ENCODE measurements around the gene ZW10.

ZW10 gene

DNA sequence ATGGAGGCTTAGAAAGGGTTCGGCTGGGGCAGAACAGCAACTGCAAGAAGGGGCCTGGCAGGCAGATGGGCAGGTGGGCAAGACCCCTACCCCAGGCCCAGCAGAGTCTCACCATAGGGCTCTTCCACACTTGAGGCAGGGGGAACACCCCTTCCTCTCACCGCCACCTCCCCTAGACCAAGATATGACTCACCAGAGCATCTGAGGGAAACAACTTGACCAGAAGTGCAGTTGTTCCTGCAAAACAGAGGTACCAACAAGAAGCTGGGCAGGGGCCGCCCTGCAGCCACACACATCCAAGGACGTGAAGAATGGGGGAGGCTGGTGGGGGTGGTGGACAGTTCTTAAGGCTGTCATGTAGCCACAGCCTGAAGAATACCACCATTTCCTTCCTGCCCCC is 78.3 kb downstream of the ZW10 start:
- no peak for DNase-seq

GRCh38 chr11:113694390-113694789 is 79.1 kb downstream of the ZW10 start:
- no peak for DNase-seq

DNA sequence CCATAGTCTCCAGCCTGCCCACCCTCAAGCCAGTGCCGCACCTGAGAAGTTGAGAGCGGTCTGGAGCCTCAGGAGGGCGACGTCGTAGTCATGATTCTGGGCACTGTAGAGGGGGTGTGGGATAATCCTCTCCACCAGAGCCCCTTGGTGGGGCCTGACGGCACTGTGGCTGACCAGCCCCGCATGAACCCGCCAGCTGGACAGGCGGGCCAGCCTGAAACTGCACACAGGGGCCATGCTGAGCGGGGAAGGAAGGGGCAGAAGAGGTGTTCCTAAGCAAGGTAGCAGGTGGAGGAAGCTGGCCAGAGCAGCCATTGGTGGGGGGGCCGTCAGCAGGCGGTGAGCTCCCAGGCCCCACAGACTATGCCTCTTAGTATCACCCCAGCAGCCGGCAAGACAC is 80.5 kb downstream of the ZW10 start:
- DNase-seq, result no peak

DNA sequence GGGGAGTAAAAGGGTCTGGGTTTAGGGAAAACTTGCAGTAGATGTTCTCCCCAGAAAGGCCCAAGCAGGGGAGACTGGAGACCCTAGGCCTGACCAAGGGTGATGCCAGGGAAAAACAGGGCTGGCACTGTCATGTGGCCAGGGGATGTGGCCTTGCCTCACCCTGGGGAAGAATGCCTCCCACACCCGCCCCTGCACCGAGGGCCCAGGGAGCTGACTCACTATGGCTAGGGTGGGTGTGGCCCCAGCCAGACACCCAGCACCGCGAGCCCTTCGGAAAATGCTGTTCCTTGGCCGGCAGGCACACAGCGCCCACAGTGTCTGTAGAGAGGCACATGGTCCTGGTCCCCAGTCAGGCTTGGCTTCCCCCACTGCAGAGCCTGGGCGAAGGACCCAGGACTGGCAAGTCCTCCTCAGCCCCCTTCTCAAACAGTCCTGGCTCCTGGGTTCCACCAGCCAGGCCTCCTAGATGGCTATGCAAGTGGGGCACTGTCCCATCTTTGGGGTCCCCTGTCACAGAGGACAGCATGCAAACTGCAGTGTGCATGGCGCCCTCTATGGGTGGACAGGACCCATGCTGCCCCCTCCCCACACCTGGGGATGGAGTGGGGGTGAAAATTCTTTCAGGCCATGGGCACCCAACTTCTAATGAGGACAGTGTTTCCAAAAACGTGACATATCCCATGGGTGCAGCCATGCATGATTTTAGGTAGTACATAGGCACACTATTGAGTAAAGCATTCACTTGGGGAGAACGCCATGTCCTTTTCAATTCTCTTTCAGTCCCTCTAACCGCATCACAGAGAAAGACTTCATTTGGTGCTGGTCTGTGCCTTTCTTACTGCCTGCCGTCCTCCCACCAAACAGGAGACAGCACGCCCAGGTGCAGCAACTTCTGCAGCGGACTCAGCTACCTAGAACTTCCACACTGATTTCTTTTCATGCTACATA is 82.6 kb downstream of the ZW10 start:
- peak; percentile 9 for DNase-seq

GRCh38 chr11:113689768-113690618 is 83.5 kb downstream of the ZW10 start:
- DNase-seq, result no peak

DNA sequence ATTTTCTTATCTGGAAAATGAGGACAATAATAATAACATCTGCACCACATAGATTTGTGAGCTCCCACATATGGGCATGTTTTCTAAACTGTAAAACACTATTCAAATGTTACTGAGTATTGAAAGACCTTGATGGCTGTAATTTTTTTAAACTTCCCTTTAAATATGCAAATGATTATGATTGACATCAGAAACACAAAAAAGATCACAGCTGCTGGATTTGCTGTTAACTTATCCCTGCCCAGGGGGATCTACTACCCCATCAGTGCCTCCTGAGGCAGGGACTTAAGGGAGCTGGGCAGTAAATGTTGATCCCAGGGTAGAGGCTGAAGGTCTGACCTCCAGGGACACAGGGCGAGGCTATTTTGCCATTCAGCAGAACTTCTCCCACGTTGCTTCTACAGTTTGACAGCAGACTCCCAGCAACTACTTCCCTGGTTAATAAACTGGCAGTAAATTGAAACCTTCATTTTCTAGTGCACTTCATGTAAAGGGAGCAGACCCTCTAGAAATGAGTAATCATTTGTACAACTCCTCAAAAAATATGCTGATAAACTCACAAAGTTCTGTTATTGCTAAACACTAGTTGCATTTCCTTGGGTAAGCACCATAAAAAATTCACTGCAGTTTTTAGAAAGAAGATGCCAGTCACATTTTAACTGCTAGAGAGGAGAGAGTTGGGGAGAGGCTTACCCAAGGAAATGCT is 87.7 kb downstream of the ZW10 start:
- DNase-seq, result no peak

DNA sequence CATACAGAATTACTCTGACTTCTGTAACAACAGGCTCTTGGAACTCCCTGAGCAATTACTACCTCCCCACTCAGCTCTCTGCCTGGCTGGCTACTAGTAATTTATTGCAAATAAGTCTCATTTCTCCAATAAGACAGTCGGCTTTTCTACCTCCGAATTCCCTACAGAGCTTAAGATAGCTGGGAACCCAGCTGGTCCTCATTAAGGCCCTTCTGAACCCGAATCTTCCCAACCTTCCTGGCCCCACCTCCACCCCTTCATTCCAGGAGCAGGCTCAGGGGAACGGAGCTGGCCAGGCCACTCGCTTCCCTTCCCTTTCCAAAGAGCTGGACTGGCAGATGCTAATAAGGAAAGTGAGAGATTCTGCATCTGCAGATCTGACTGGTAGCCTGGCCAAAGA is 89.0 kb downstream of the ZW10 start:
- DNase-seq, result no peak

- no peak for DNase-seq
Measured at GRCh38 chr11:113683481-113684046, 89.9 kb downstream of the ZW10 start.
